Esophagus (tissue), 2 donors: ENCODE data around the gene PNLDC1. TPM values are rescaled to one million over a fixed set of nuclear protein-coding genes. Genes with fewer than 3 reads are reported as not detected.

ENCODE experiments used
- H3K27ac ChIP-seq, 2 donors: one replicate each; pipeline ENCODE4 v1.5.1; 2013; ENCODE audit warnings: low read depth in 2 of 2, mild to moderate bottlenecking in 2 of 2, inconsistent platforms in 1 of 2, low read length in 1 of 2, moderate library complexity in 1 of 2
- H3K27me3 ChIP-seq, 2 donors: one replicate each; pipeline ENCODE4 v1.6.1; 2013; ENCODE audit warnings: low read length in 2 of 2, control low read depth in 1 of 2, mild to moderate bottlenecking in 1 of 2; ENCODE audit not compliant: insufficient read depth in 2 of 2, control insufficient read depth in 1 of 2
- H3K36me3 ChIP-seq, 2 donors: one replicate each; pipeline ENCODE4 v1.6.1; 2013; ENCODE audit warnings: low read length in 1 of 2; ENCODE audit not compliant: control insufficient read depth in 2 of 2, insufficient read depth in 2 of 2
- H3K4me1 ChIP-seq, 2 donors: one replicate each; pipeline ENCODE4 v1.6.1; 2013; ENCODE audit warnings: low read length in 1 of 2; ENCODE audit not compliant: control insufficient read depth in 2 of 2, insufficient read depth in 2 of 2
- H3K4me3 ChIP-seq, 2 donors: one replicate each; pipeline ENCODE4 v1.5.1; 2013; ENCODE audit warnings: low read length in 2 of 2, mild to moderate bottlenecking in 2 of 2, low read depth in 1 of 2, moderate library complexity in 1 of 2
- H3K9me3 ChIP-seq, 2 donors: one replicate each; pipeline ENCODE4 v1.6.1; 2013; ENCODE audit warnings: mild to moderate bottlenecking in 2 of 2, low read depth in 1 of 2, low read length in 1 of 2, moderate library complexity in 1 of 2; ENCODE audit not compliant: control insufficient read depth in 2 of 2, insufficient read depth in 1 of 2
- WGBS, 2 donors: extraction: QIAGEN DNeasy Blood & Tissue Kit; methylation state at CpG; one replicate each; pipeline ENCODE4 v1.1.7; 2013; 5-methylcytosine and 5-hydroxymethylcytosine counted together
- polyA plus RNA-seq, 2 donors: library from polyadenylated mRNA; stranded (reverse); fragments of 200-250 nt; gene quantifications; one replicate each; pipeline ENCODE4 v1.2.3, GENCODE V29; 2013
- donor health status: healthy with polysubstance abuse.
- donor health status: Bipolar disorder and iron deficiency.

Gene PNLDC1
- under 1 TPM; 0.02 to 0.20 TPM for polyA plus RNA-seq

GRCh38 chr6:159800141-159800865 lies at the start of gene PNLDC1:
Gene PNLDC1 (plus strand): TSS chr6:159800276. CDS start chr6:159800308, 32 bp downstream.
- Histone ChIP-seq H3K36me3 (peaks cover 7 to 10% of the 10 kb centered on the region in 2 donors), H3K9me3 (no peaks in the 10 kb centered on the region), H3K27me3 (no peaks in the 10 kb centered on the region), H3K4me3 (no peak within 1 kb of the TSS), H3K4me1 (no peaks in the 10 kb centered on the region), H3K27ac (no peak within 1 kb of the TSS)
- WGBS, 2 donors, result 87 to 91% methylated on average over 49 to 50 of the region's 50 CpGs

GRCh38 chr6:159751448-159751847 lies 48.6 kb upstream of the PNLDC1 start:
- Histone ChIP-seq H3K9me3 (no peaks in the 10 kb centered on the region), H3K36me3 (peaks cover 11 to 14% of the 10 kb centered on the region in 2 donors), H3K4me1 (no peaks in the 10 kb centered on the region), H3K27ac (no peak overlapping the region), H3K4me3 (no peak overlapping the region), H3K27me3 (no peaks in the 10 kb centered on the region)
- 80 to 89% methylated on average over 3 of the region's 3 CpGs for WGBS, 2 donors

GRCh38 chr6:159753081-159753872 lies 46.8 kb upstream of the PNLDC1 start:
- 83 to 87% methylated on average over 6 of the region's 6 CpGs for WGBS, 2 donors
- Histone ChIP-seq H3K4me3 (no peak overlapping the region), H3K36me3 (peaks cover 11 to 14% of the 10 kb centered on the region in 2 donors), H3K27ac (no peak overlapping the region), H3K4me1 (no peaks in the 10 kb centered on the region), H3K9me3 (no peaks in the 10 kb centered on the region), H3K27me3 (no peaks in the 10 kb centered on the region)

- Histone ChIP-seq H3K4me1 (no peaks in the 10 kb centered on the region), H3K27me3 (no peaks in the 10 kb centered on the region), H3K9me3 (no peaks in the 10 kb centered on the region), H3K4me3 (no peak overlapping the region), H3K27ac (no peak overlapping the region), H3K36me3 (peaks cover 11 to 20% of the 10 kb centered on the region in 2 donors)
- 78 to 79% methylated on average over 2 of the region's 2 CpGs for WGBS, 2 donors
Observed at GRCh38 chr6:159754401-159754800, 45.7 kb upstream of the PNLDC1 start.

GRCh38 chr6:159754959-159755914 lies 44.8 kb upstream of the PNLDC1 start:
- Histone ChIP-seq H3K4me3 (no peak overlapping the region), H3K36me3 (peaks cover 11 to 20% of the 10 kb centered on the region in 2 donors), H3K27me3 (no peaks in the 10 kb centered on the region), H3K27ac (peak overlapping the region in 1 of 2 donors; percentile 15), H3K9me3 (no peaks in the 10 kb centered on the region), H3K4me1 (no peaks in the 10 kb centered on the region)
- WGBS, 2 donors, result 75% methylated on average over 15 of the region's 15 CpGs

- Histone ChIP-seq H3K27ac (no peak overlapping the region), H3K4me1 (no peaks in the 10 kb centered on the region), H3K4me3 (no peak overlapping the region), H3K9me3 (no peaks in the 10 kb centered on the region), H3K36me3 (peaks cover 11 to 20% of the 10 kb centered on the region in 2 donors), H3K27me3 (no peaks in the 10 kb centered on the region)
- 90 to 91% methylated on average over 4 of the region's 4 CpGs for WGBS, 2 donors
Observed at GRCh38 chr6:159756508-159756907, 43.6 kb upstream of the PNLDC1 start.

GRCh38 chr6:159758031-159759001 lies 41.8 kb upstream of the PNLDC1 start:
- WGBS, 2 donors, result 95% methylated on average over 7 of the region's 7 CpGs
- Histone ChIP-seq H3K27ac (no peak overlapping the region), H3K4me3 (no peak overlapping the region), H3K4me1 (peaks cover 3 to 7% of the 10 kb centered on the region in 2 donors), H3K27me3 (no peaks in the 10 kb centered on the region), H3K36me3 (peaks cover 8 to 23% of the 10 kb centered on the region in 2 donors), H3K9me3 (no peaks in the 10 kb centered on the region)

GRCh38 chr6:159759645-159760044 lies 40.4 kb upstream of the PNLDC1 start:
- 50% methylated on average over 1 of the region's 2 CpGs; no CpG with 5 or more reads in 1 of the 2 donors for WGBS, 2 donors
- Histone ChIP-seq H3K36me3 (peaks cover 6 to 21% of the 10 kb centered on the region in 2 donors), H3K4me1 (peaks cover 3 to 7% of the 10 kb centered on the region in 2 donors), H3K27me3 (no peaks in the 10 kb centered on the region), H3K4me3 (no peak overlapping the region), H3K9me3 (no peaks in the 10 kb centered on the region), H3K27ac (no peak overlapping the region)
